Heart left ventricle (tissue), 16 donors: ENCODE measurements around the gene MCTP2. TPM values are rescaled to one million over a fixed set of nuclear protein-coding genes. Genes with fewer than 3 reads are reported as not detected.

Source experiments
- ATAC-seq, 4 donors: fragments of 200-7000 bp; cut with Tn5 transposase; one replicate each; pipeline ENCODE4 v1.9.1; 2020 to 2022; ENCODE audit warnings: moderate library complexity in 4 of 4, mild to moderate bottlenecking in 3 of 4, moderate number of reproducible peaks in 1 of 4
- DNase-seq, 5 donors: peaks; one replicate each; pipeline ENCODE4 v3.0.0-alpha.2; 2020
- H3K27ac ChIP-seq, 12 donors: fragments of 200-600 bp; sonication (generic) in 4 of 12; one replicate each; pipeline versions ENCODE4 v1.5.0 to v1.8.0; 2016 to 2022; ENCODE audit warnings: mild to moderate bottlenecking in 2 of 12
- H3K27me3 ChIP-seq, 9 donors: fragments of 200-600 bp; sonication (generic) in 2 of 9; one replicate each; pipeline versions ENCODE4 v1.5.1 to v1.8.0; 2016 to 2022; ENCODE audit warnings: mild to moderate bottlenecking in 3 of 9
- H3K36me3 ChIP-seq, 9 donors: fragments of 200-600 bp; sonication (generic) in 2 of 9; one replicate each; pipeline versions ENCODE4 v1.5.0 to v1.8.0; 2018 to 2022; ENCODE audit warnings: mild to moderate bottlenecking in 2 of 9
- H3K4me1 ChIP-seq, 12 donors: fragments of 200-600 bp; sonication (generic) in 4 of 12; one replicate each; pipeline versions ENCODE4 v1.5.0 to v1.8.0; 2016 to 2022; ENCODE audit warnings: mild to moderate bottlenecking in 3 of 12
- H3K4me3 ChIP-seq, 12 donors: fragments of 200-600 bp; sonication (generic) in 4 of 12; one replicate each; pipeline versions ENCODE4 v1.5.0 to v1.8.0; 2017 to 2022; ENCODE audit warnings: mild to moderate bottlenecking in 9 of 12, moderate library complexity in 4 of 12
- H3K9me3 ChIP-seq, 12 donors: fragments of 200-600 bp; sonication (generic) in 4 of 12; one replicate each; pipeline versions ENCODE4 v1.5.0 to v1.8.0; 2016 to 2022; ENCODE audit warnings: mild to moderate bottlenecking in 1 of 12
- CTCF ChIP-seq, 12 donors: fragments of 200-600 bp; sonication (generic) in 4 of 12; IDR thresholded peaks; one replicate each; pipeline versions ENCODE4 v1.5.0 to v1.8.0; 2018 to 2022; ENCODE audit warnings: antibody characterized with exemption in 12 of 12, mild to moderate bottlenecking in 5 of 12
- POLR2A ChIP-seq, 2 donors: fragments of 450-650 bp; IDR thresholded peaks; one replicate each; pipeline ENCODE4 v1.6.1; 2017; ENCODE audit warnings: antibody characterized with exemption in 2 of 2, mild to moderate bottlenecking in 2 of 2, moderate library complexity in 2 of 2
- WGBS, 4 donors: extraction: QIAGEN DNeasy Blood & Tissue Kit in 2 of 4; methylation state at CpG; one replicate each; pipeline versions ENCODE4 v1.1.5 to v1.1.7; 2013 to 2018; 5-methylcytosine and 5-hydroxymethylcytosine counted together
- intact Hi-C, 10 donors: fragments of 100-400 bp; cut with DNase I; formaldehyde crosslinking; loops; one replicate each; pipeline versions ENCODE4 v1.11.1 to v1.14.2; 2022
- polyA plus RNA-seq, 2 donors: library from polyadenylated mRNA; stranded (reverse); fragments of 200-250 nt; gene quantifications; one replicate each; pipeline ENCODE4 v1.2.3, GENCODE V29; 2013
- total RNA-seq, 9 donors: library from RNA; depleted of rRNA in 2 of 9; stranded (reverse); fragments of >200 nt in 2 of 9; fragmentation: NEBNext Ultra II Directional in 3 of 9; extraction: Animal tissue kit (Norgen Biotek cat#: 25700) in 3 of 9; gene quantifications; one replicate each; pipeline versions ENCODE4 v1.1.0 to v1.2.4, GENCODE V29; 2016 to 2023
- donor health status: ischemic (EF 13 %, LVEDD 7.1; RV severe dilation, severe dysfunction).
- donor health status: healthy with polysubstance abuse.
- donor health status: DM: no; HTN: yes; CAD: no.
- donor health status: DM: no; HTN: no; CAD: no.
- donor health status: ischemic (EF 25% LVEDD 6.9; RV normal size, moderate dysfunction).
- donor health status: ischemic (EF 25% LVEDD 5.7; RV mildly dilated, moderate dysfunction).
- donor health status: healthy.
- donor health status: DM: yes; HTN: yes; CAD: no.
- donor health status: ischemic (EF 35%, LVEDD 5.7; RV mildly dilated, moderate dysfunction).
- donor health status: nonischemic (EF 11% LVEDD 7.7; RV severe dilation, severe dysfunction).
- donor health status: DM: yes; HTN: yes; CAD: no.
- donor health status: PGD.
- donor health status: ischemic (EF 29% LVEDD 5.4; RV normal size, mild dysfunction).
- donor health status: nonischemic (EF 23%, LVEDD 6.1; RV moderate dilation, normal function).

Gene MCTP2
- total and polyA plus RNA-seq, 11 donors: 0.35 to 12.1 (median 2.0) TPM

GRCh38 chr15:94372821-94373220, 141.5 kb downstream of the MCTP2 start:
- DNase-seq: no peak
- Histone ChIP-seq H3K4me3 (no peak overlapping the region), H3K27me3 (peaks cover 0 to 16% (median 0%) of the 10 kb centered on the region in 9 donors), H3K9me3 (no peaks in the 10 kb centered on the region), H3K4me1 (peaks cover 0 to 15% (median 0%) of the 10 kb centered on the region in 12 donors), H3K27ac (no peak overlapping the region), H3K36me3 (peaks cover 0 to 6% (median 0%) of the 10 kb centered on the region in 9 donors)
- WGBS, 4 donors: 77 to 88% (median 85%) methylated on average over 6 of the region's 6 CpGs
- intact Hi-C loops: loop anchor here in 1 of 10 donors (10.0 kb wide), 1 partner anchor 212 kb away; no protein-coding TSS in a partner anchor
- no peak for ATAC-seq
- TF ChIP-seq CTCF (IDR thresholded peaks at IDR 0.05): no peak
- TF ChIP-seq POLR2A (IDR thresholded peaks at IDR 0.05): no peak

GRCh38 chr15:94375997-94376396, 144.6 kb downstream of the MCTP2 start:
- DNase-seq: no peak
- peaks cover 0 to 7% (median 0%) of the 10 kb centered on the region in 9 donors for H3K27me3 ChIP-seq
- intact Hi-C loops: loop anchor here in 1 of 10 donors (10.0 kb wide), 1 partner anchor 209 kb away; no protein-coding TSS in a partner anchor
- no peak overlapping the region for H3K4me3 ChIP-seq
- WGBS, 4 donors: 50 to 74% (median 71%) methylated on average over 1 of the region's 1 CpG
- no peaks in the 10 kb centered on the region for H3K9me3 ChIP-seq
- H3K36me3 ChIP-seq: no peaks in the 10 kb centered on the region
- peaks cover 0 to 6% (median 0%) of the 10 kb centered on the region in 12 donors for H3K4me1 ChIP-seq
- H3K27ac ChIP-seq: no peak overlapping the region
- TF ChIP-seq POLR2A (IDR thresholded peaks at IDR 0.05) (no peak), CTCF (IDR thresholded peaks at IDR 0.05) (peak in 7 of 12 donors; percentile 12 to 28 (median 24))
- no peak for ATAC-seq

GRCh38 chr15:94379986-94380385, 148.6 kb downstream of the MCTP2 start:
- Histone ChIP-seq H3K4me1 (no peaks in the 10 kb centered on the region), H3K27ac (no peak overlapping the region), H3K9me3 (no peaks in the 10 kb centered on the region), H3K4me3 (no peak overlapping the region), H3K36me3 (no peaks in the 10 kb centered on the region), H3K27me3 (no peaks in the 10 kb centered on the region)
- intact Hi-C loops: loop anchor here in 1 of 10 donors (2.0 to 10.0 kb wide), 2 partner anchors 37 to 205 kb away; no protein-coding TSS in a partner anchor
- DNase-seq: no peak
- no peak for ATAC-seq
- TF ChIP-seq POLR2A (IDR thresholded peaks at IDR 0.05) (no peak), CTCF (IDR thresholded peaks at IDR 0.05) (no peak)
- 86 to 89% (median 87%) methylated on average over 3 of the region's 3 CpGs for WGBS, 4 donors

- Histone ChIP-seq H3K27ac (no peak overlapping the region), H3K4me1 (no peaks in the 10 kb centered on the region), H3K9me3 (no peaks in the 10 kb centered on the region), H3K36me3 (no peaks in the 10 kb centered on the region), H3K27me3 (no peaks in the 10 kb centered on the region), H3K4me3 (no peak overlapping the region)
- TF ChIP-seq POLR2A (IDR thresholded peaks at IDR 0.05) (no peak), CTCF (IDR thresholded peaks at IDR 0.05) (no peak)
- DNase-seq (no peak), ATAC-seq (no peak)
- 66 to 80% (median 72%) methylated on average over 1 of the region's 1 CpG for WGBS, 4 donors
- intact Hi-C loops: loop anchor here in 1 of 10 donors (2.0 kb wide), 1 partner anchor 36 kb away; no protein-coding TSS in a partner anchor
Measured at GRCh38 chr15:94380798-94381197, 149.4 kb downstream of the MCTP2 start.
